Activated naive CD8-positive, alpha-beta T cell treated with anti-CD3 and anti-CD28 coated beads, Interleukin-2, amount 50 U/mL, for 16 hours (primary cell): ENCODE data around the gene JARID2.
A peak's percentile ranks its signal among the peaks of the same experiment; 100 is the strongest.

ENCODE experiments used
- DNase-seq: peaks from one replicate; pipeline ENCODE4 v3.0.0-alpha.2; 2020; ENCODE audit warnings: low read depth, low spot score

JARID2 gene

DNA sequence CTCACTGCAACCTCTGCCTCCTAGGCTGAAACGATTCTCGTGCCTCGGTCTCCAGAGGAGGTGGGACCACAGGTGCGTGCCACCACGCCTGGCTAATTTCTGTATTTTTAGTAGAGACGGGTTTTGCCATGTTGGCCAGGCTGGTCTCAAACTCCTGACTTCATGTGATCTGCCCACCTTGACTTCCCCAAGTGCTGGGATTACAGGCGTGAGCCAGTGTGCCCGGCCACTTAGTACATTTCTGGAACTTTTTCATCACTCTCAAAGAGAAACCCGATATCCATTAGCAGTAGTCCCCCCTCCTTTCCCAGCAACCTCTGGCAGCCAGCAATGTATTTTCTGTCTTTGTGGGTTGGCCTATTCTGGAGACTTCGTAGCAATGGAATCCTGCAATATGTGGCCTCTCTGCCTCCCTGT, 109.8 kb downstream of the JARID2 start:
- no peak for DNase-seq

DNA sequence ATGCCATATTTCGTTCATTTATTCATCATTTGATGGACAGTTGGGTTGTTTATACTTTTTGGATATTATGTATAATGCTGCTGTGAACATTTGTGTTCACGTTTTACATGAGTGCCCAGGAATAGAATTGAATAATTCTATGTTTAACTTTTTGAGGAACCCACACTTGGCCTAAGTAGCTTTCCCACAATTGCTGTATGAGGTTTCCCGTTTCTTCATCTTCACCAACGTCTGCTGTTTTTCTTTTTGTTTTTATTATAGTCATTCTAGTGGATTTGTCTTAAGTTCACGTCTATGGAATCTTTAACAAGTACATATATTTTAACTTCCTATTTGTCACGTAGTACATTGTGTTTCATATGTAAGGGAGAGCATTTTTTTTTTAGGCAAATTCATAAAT, 110.3 kb downstream of the JARID2 start:
- no peak for DNase-seq

DNA sequence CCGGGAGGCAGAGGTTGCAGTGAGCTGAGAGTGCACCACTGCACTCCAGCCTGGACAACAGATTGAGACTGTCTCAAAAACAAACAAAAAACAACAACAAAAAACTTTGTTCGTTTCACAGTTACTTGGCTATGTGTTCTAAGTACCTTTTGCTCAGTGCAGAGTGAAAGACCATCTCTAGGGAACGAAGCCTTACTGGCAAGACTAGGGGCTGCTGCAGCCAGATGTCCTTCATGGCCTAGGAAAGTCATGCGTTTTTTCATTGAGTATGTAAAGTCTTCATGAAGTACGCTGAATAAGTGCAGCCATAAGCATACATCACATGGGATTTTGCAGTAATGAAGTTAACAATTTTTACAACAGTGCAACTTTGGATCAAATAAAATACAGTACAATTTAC, 111.1 kb downstream of the JARID2 start:
- DNase-seq = no peak

DNA sequence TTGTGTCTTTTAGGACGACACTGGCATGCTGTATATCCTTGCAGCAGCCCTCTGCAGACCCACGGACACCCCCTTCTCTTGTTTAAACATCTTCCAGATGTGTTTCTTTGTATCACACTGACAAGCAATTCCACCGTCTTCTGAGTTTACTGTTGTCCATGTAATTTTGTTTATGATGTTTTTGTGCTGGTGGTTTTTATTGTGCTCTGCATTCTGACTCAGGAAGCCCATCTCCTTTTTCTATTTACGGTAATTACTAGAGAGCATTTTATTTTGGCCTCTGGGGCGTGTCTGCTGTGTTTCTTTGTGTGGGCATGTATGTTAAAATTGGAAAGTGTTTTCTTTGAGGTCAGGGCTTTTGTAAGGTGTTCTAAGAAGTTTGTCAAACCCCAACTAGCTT, 111.9 kb downstream of the JARID2 start:
- no peak for DNase-seq

DNA sequence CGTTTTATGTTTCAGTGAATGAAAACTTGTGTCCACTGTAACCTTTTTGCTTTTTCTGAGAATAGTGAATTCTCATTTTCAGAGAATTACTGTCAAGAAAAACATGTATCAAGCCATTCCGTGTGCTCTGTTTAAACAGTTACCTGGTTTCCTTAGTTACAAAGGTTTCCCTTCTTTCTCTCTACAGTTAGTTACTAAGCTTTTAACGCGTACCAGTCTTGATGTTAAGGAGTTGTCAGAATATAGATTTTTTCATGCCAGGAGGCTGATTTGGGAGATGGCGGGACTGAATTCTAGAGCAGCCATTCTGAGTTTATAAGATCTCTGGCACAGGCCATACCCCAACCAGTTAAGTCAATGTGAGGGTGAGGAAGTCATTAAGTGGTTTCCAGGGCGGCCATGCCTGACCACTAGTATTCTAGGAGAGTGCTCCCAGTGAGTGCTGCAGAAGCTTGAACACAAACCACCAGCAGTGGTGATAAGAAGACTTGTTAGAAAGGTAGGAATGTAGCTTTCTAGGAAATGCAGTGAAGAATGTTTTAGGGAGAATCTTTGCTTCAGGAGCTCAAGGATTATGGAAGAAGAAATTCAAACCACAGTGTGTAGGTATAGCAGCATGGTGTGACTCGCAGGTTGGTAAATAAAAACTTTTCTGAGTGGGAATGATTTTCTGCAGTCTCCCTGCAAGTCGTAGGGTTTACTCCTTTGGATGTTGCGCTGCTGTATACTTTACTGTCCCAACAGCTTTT, 112.9 kb downstream of the JARID2 start:
- DNase-seq = no peak

DNA sequence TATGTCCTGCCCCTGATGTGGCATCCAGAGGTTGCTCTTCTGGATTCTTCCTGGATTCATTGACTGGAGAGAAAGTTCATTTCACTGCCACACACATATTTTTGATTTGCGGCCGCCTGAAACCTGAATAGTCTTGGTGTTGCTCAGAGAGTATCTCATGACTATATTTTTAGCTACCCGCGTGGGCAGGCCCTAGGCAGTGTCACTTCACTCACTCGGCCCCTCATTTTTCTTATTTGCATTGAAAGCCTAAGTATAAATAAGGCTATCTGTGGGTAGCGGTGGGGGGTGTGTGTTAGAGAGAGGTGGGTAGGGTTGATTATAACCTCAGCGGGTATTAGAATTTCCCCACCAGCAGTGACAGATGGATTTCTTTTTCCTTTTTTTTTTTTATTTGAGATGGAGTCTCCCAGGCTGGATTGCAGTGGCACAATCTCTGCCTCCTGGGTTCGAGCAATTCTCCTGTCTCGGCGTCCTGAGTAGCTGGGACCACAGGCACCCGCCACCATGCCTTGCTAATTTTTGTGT, 113.5 kb downstream of the JARID2 start:
- DNase-seq = no peak

DNA sequence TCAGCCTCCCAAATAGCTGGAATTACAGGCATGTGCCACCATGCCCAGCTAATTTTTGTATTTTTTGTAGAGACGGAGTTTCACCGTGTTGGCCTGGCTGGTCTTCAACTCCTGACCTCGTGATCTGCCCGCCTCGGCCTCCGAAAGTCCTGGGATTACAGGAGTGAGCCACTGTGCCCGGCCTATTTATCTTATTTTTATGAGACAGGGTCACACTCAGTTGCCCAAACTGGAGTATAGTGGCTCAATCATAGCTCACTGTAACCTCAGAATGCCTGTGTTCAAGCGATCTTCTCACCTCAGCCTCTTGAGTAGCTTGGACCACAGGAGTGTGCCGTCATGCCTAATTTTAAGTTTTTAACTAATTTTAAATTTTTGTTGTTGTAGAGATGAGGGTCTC, 114.4 kb downstream of the JARID2 start:
- DNase-seq = no peak

DNA sequence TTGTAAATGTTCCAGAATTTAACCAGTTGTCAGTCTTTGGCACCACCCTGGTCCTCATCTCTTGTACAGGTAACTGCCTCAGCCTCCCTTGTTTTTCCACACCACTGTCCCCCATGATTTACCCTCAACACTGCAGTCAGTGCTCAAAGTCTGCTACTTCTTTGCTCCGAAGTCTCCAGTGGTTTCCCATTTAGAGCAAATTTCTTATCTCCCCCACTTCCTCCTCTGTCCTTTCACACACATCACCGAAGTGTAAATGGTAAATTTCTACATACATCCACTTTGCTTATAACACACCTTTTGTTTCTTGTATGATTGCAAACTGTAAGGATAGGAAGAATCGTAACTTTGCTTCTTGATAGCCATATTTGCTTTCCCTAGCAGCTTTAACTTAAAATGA, 115.3 kb downstream of the JARID2 start:
- DNase-seq = no peak

DNA sequence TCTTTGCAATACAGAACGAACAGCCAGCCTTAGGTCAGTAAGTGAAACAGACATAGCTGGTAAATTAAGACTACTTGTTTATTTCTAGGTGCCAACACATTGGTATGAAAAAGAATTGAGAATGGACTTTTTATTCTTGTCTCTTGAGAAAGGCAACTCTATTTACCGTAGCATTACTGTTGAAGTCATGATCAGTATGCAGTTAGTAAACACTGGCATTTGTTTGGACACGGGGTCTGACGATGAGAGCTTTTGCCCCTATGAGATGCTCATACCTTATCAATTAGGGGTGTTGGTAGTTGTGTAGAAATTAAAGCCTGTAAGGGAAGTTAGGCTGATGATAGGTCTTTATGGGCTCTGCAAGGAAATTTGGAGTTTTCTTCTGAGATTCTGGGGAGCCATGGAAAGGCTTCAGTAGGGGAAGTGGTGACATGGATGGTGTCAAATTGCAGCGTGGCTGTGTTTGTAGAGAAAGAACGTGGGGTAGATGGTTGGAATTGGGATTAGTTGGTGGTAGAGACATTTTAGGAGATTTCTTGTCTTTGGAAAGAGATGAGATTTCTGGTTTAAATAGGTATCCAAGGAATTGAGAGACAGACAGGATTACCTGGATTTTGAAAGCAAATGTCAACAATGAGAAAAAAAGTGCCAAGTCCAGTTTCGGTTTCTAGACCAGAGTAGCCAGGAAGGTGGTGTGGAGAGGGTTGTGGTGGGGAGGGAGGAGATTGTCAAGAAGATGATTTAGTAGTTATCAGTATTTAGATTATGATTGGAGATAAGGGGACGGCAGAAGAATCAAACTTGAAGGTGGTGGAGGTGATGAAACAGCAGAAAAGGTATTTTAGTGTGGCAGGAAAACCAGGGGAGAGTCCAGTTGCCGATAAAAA, 116.6 kb downstream of the JARID2 start:
- DNase-seq = no peak

DNA sequence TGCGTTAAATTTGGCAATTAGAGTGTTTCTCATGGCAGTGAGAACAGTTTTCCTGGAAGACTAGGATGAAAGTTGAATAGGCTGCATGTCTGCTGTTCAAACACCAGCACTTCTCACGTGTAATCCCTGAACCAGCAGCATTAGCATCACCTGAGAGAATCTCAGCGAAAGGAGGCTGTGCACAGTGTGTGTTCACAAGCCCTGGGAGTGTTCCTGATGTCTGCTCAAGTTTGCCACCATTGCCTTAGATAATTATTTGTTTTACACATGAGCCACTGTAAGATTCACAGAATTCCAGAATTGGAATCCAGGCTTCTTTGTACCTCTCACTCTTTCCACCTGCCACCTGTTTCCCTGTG, 117.3 kb downstream of the JARID2 start:
- DNase-seq = no peak

DNA sequence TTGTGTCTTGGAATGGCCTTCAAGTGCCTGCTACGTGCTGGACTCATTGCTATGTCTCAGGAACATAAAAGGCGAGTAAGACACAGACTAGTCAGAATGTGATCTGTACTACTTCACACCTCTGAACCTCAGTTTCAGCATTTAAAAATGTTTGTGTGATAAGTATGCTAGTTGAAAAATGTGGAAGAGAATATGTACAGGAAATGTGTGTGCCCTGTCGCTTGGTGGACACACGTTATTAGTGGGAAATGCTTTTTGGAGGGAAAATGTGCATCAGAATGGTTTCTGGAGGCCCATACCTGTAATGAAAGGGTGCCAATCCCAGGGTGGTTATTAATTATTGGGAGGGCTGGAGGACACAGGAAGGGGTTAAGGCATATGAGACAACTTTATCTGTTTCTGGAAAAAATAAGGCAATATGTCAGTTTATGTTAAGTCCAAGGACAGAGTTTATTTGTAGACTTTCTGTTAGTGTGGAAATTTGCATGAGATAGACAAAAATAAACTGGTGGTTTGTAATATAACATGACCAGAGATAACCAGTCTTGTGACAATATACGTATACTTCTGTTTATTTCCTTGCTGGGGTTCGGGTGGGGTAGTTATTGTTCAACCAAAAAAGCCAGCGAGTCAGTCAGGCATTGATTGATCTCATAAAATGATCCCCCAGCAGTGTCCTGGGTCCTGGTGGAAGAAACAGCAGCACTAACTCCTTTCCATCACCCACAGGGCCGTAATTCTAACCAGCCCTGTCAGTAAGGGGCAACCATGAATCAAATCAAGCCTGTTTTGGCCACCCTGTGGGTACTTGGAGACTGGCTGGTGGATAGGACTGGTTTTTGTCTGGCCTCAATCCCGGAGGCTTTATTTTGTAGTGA, 117.9 kb downstream of the JARID2 start:
- DNase-seq = no peak

DNA sequence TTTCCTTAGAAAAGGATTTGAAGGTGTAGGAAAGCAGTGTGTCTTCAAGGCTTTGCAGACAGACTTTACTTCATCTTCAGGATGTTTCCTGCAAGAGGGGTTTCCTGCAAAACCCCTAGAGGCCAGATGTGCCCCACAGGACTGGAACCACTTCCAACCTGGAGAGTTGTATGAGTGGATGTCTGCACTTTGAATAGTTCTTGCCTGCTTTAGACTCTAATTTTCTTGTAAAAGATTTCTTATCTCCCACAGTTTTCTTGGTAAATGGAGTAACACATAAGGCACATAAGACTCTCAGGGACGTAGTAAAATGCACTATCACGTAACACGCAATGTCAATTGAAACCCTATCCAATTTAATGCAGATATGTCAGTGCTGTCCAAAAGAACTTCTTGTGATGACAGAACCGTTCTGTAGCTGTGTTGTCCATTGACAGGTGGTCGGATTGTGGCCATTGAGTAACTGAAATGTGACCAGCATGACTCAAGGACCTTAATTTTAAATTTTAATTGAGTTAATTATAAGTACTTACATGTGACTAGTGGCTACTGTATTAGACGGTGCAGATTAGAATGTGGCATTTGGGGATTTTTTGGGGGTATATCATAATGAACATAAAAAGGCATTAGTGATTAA, 118.7 kb downstream of the JARID2 start:
- DNase-seq = no peak

DNA sequence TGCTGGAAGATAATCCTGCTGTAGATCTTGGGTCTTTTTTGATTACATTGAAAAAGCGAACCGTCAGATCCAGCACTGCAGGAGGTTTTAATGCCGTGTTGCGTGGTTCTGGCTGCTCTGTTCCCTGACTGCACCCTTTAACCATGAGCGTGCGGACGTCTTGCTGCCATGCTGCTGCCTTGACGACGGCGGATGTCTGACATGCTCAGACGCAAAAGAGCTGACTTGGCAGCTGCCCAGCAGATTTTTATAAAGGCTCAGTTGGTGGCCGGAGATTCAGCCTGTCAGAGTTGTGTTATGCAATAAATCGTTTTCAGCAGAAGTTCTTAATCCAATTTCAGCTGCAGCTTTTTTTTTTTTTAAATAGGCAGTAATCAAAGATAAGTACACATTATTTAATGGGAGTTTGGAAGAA, 119.4 kb downstream of the JARID2 start:
- DNase-seq = peak; percentile 17

DNA sequence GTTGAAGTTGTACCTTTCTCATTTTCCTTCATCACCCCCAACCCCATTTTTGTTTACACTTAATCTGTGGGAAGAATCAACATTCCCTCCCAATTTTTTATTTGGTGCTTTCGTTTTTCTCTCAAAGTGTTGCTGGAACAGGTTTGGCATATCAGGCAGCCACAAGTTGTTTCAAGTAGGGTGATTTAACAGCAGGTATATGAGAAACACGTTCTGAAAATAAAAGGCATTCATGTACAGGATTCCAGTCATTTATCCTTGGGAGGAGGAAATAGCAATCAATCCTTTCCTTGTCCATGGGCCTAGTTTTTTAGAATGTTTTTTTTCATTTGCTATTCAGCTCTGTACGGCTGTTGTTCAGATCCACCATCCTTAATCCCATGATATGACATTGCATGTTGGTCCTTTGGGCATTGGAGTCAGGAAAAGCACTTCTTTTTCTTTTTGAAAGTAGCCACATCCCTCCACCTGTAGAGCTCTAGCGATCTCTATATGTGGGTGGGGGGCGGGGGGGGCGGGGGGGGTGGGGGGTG, 120.2 kb downstream of the JARID2 start:
- DNase-seq = no peak

DNA sequence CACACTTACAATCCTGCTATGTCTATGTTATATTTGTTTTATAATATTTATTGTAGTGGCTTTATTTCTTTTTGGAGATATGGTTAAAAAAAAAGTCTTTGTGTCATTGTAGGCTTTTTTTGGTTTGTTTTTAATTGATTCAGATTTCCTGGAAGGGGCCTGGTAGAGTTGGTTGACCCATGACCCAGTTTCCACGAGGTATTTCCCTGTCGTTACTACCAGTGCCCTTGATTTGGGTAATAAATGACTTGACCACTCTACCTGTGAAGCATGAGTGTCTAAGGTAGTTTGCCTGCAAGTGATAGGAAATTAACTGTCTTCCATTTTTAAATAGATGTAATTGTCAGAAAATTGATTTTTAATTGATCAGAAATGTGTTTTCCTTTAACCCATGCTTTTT, 121.0 kb downstream of the JARID2 start:
- no peak for DNase-seq

DNA sequence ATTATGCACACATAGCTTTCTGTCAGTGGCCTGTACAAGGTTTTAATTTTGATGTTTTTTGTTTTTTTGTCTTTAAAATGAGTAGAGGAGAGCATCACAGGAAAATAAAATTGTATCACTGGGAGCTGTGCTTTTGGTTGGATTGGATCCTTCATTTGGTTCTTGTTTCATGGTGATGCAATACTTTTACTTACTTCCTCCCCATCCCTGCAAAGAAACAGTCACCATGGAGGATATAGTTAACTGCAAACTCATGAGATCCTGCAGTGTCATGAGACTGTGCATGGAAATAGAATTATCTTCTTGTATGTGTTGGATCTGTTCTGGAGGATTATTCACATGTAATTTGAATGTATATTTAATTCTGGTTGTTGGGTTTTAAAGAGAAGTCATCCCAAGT, 122.3 kb downstream of the JARID2 start:
- no peak for DNase-seq

DNA sequence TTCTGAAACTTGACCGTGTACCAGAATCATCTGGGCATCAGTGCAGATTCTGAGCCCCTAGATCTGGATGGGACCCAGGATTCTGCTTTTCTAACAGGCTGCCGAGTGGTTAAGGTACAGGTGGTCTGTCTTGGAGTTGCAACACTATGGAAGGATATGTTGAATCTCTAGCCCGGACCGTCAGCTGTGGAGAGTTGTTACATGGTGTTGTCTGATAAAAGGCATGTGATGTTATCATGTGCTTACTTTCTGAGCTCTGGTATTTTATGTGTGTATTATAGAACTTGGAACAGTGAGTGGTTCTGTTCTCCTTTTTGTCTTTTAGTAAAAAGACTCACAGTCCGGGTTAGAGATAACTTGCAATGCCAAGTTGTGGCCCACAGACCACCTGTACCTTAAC, 123.0 kb downstream of the JARID2 start:
- no peak for DNase-seq

DNA sequence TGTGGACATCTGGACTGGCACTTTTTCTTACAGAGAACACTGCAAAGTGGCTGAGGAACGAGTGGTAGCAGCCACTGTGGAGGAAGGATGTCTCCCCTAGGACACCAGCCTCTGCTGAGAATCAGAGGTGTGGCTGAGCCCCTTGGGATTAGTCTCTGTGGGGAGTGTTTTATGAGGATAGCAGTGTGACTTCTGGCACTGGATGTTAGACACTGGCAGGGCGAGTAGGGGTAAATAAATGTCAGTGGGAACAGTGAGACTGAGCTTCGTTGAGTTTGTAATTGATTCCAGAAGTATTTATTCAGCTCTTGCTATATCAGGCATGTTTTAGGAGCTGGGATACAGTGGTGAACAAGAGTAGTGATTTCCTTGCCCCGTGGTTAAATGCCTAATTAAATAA, 124.0 kb downstream of the JARID2 start:
- DNase-seq = no peak

DNA sequence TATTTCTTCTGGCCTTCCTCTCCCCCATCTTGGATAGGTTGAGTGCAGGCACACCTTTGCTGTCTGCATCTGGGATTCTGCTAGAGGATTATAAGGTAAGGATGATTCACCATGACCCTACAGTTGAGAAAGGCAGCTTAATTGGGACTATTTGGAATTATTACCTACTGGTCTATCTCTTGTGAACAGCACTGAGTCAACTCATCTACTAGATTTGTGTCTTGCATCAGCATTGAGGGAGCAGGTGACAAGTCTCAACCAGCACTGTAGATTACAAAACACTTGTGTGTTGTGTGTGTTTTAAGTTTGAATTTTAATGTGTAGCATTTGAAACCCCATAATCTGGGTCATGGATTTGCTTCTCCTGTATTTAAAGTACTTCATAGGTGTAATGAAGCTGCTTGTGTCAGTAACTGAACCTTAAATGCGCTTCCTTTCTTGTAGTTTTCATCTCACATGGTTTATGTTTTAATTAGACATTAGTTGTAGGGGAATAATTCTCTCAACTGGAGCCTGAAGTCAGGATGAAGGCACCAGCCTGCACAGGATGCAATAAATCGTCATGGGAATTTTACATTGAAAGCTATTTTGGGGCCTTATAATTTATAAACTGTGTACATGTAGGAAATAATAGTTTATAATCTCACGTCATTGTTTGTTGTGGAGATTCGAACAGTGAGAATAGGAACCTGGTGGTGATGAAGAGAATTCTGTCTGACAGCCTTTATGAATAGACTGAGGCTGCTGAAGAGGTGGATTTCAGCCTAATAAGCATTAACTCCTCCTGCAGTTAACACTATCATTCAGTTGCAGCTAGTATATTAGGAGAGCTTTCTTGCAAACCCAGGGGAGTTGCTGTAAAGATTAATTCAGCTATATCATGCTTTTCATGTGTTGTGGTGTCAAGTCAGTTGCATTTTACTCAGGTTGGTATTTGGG, 125.1 kb downstream of the JARID2 start:
- DNase-seq = no peak

DNA sequence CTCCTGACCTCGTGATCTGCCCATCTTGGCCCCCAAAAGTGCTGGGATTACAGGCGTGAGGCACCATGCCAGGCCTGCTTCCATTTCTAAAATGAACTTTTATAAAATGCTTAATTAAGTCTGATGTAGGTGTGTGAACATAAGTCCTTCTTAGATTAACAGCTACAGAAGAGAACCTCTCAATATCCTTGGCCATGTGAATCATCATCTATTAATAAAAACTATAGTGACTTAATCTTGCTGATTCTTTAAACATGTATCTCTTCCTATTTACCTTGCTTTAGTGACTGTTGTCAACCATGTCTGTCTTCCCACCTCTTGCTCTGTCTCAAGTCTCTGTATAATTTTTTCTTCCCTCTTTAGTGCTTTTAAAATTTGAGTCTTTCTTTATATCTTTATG, 127.1 kb downstream of the JARID2 start:
- DNase-seq = no peak
